K562 (cell line): ENCODE results near the gene ZBTB22. TPM values are rescaled to one million over a fixed set of nuclear protein-coding genes. Genes with fewer than 3 reads are reported as not detected.
A peak's percentile ranks its signal among the peaks of the same experiment; 100 is the strongest.

Experiments
- CBX2 ChIP-seq: fragments of 200-600 bp; sonication (generic); IDR thresholded peaks from one replicate; pipeline ENCODE4 v1.6.1; 2012; ENCODE audit warnings: mild to moderate bottlenecking, low read length, inconsistent platforms; ENCODE audit not compliant: insufficient read depth, poor library complexity, severe bottlenecking
- CHAMP1 ChIP-seq: fragments of 450-650 bp; IDR thresholded peaks from 2 replicates; pipeline ENCODE4 v1.6.1; 2016; ENCODE audit warnings: mild to moderate bottlenecking
- COPS2 ChIP-seq: fragments of 450-650 bp; conservative IDR thresholded peaks from 2 replicates; pipeline ENCODE4 v1.6.1; 2016; ENCODE audit warnings: mild to moderate bottlenecking, moderate library complexity
- CSDE1 ChIP-seq, 2 experiments: fragments of 450-650 bp; IDR thresholded peaks; 2 replicates each; pipeline ENCODE4 v1.6.1; 2016; ENCODE audit warnings: mild to moderate bottlenecking in 1 of 2
- DEAF1 ChIP-seq: fragments of 450-650 bp; formaldehyde crosslinking; IDR thresholded peaks from 2 replicates; pipeline ENCODE4 v1.4.0; 2020; ENCODE audit warnings: mild to moderate bottlenecking, moderate library complexity
- EP400 ChIP-seq: fragments of 450-650 bp; IDR thresholded peaks from 2 replicates; pipeline ENCODE4 v1.6.1; 2017; ENCODE audit warnings: antibody characterized with exemption, mild to moderate bottlenecking, moderate library complexity
- ESRRB ChIP-seq: fragments of 250-450 bp; sonication (Bioruptor Pico); IDR thresholded peaks from 2 replicates; pipeline ENCODE4 v1.5.0; 2020; ENCODE audit warnings: mild to moderate bottlenecking, moderate library complexity, borderline replicate concordance
- HDAC2 ChIP-seq: fragments of 450-650 bp; IDR thresholded peaks from 2 replicates; pipeline ENCODE4 v1.6.1; 2016; ENCODE audit warnings: mild to moderate bottlenecking
- HDAC6 ChIP-seq: IDR thresholded peaks from 2 replicates; pipeline ENCODE4 v1.6.1; 2012; ENCODE audit warnings: low read depth, mild to moderate bottlenecking, control low read depth, inconsistent platforms, low read length, moderate library complexity
- JUNB ChIP-seq: fragments of 450-650 bp; formaldehyde crosslinking; conservative IDR thresholded peaks from 2 replicates; pipeline ENCODE4 v1.4.0; 2020; ENCODE audit warnings: mild to moderate bottlenecking
- KLF16 ChIP-seq: IDR thresholded peaks from 2 replicates; pipeline ENCODE4 v1.6.1; 2016; ENCODE audit warnings: antibody characterized with exemption
- NFE2L1 ChIP-seq: fragments of 450-650 bp; IDR thresholded peaks from 2 replicates; pipeline ENCODE4 v1.6.1; 2016; ENCODE audit warnings: missing genetic modification characterization, low read depth, mild to moderate bottlenecking, missing compliant biosample characterization, moderate library complexity, borderline replicate concordance
- PHF21A ChIP-seq: fragments of 450-650 bp; IDR thresholded peaks from 2 replicates; pipeline ENCODE4 v1.6.1; 2017; ENCODE audit warnings: low read depth, borderline replicate concordance
- RCOR1 ChIP-seq, 2 experiments: IDR thresholded peaks; 2 replicates each; pipeline ENCODE4 v1.6.1; 2012; ENCODE audit warnings: low read depth in 2 of 2, low read length in 2 of 2, borderline replicate concordance in 1 of 2, improper control_type of control experiment in 1 of 2
- SRSF1 ChIP-seq: fragments of 200-400 bp; formaldehyde crosslinking; IDR thresholded peaks from 2 replicates; pipeline ENCODE4 v1.6.1; 2017; ENCODE audit warnings: mild to moderate bottlenecking, low read depth, low read length, moderate library complexity
- TCF7 ChIP-seq: sonication (generic); IDR thresholded peaks from 2 replicates; pipeline ENCODE4 v1.6.1; 2016; ENCODE audit warnings: antibody characterized with exemption, borderline replicate concordance
- TEAD4 ChIP-seq, 2 experiments: sonication (generic) in 1 of 2; formaldehyde crosslinking in 1 of 2; IDR thresholded peaks; 2 replicates each; pipeline versions ENCODE4 v1.6.1 to v1.8.0; 2012 to 2022; ENCODE audit warnings: borderline replicate concordance in 1 of 2, inconsistent platforms in 1 of 2, low read length in 1 of 2, mild to moderate bottlenecking in 1 of 2, missing genetic modification reagents in 1 of 2
- ZC3H8 ChIP-seq: fragments of 450-650 bp; IDR thresholded peaks from 2 replicates; pipeline ENCODE4 v1.6.1; 2017
- ZNF217 ChIP-seq: sonication (generic); formaldehyde crosslinking; IDR thresholded peaks from 2 replicates; pipeline ENCODE4 v1.8.0; 2022; ENCODE audit warnings: mild to moderate bottlenecking, missing genetic modification reagents
- polyA plus RNA-seq, 8 experiments: library from polyadenylated mRNA; depleted of rRNA in 4 of 8; stranded (reverse) in 5 of 8; unstranded in 3 of 8; fragments of >200 nt; fragmentation: Nextera tagmentation in 2 of 8; fragmentation: Illumina TruSeq in 1 of 8; extraction: Ambion mirVana in 2 of 8; extraction: Trizol in 1 of 8; gene quantifications; 2 replicates each; pipeline versions ENCODE4 v1.2.1 to v1.2.3, GENCODE V29; 2011 to 2014; ENCODE audit warnings: inconsistent platforms in 1 of 8, missing spikeins in 1 of 8
- total RNA-seq, 7 experiments: library from RNA; depleted of rRNA in 6 of 7; stranded (reverse); fragments of >200 nt in 6 of 7; fragmentation: Illumina TruSeq in 2 of 7; extraction: Trizol in 2 of 7; gene quantifications; 2 replicates each; pipeline versions ENCODE4 v1.2.1 to v1.2.3, GENCODE V29; 2011 to 2021; ENCODE audit warnings: low replicate concordance in 1 of 7
- TF ChIP-seq, protein P1 (sequence below): fragments of 250-450 bp; sonication (Bioruptor Pico); IDR thresholded peaks from 2 replicates; pipeline ENCODE4 v1.5.1; 2021; ENCODE audit warnings: mild to moderate bottlenecking
- TF ChIP-seq, protein P2 (sequence below): sonication (generic); formaldehyde crosslinking; IDR thresholded peaks from 2 replicates; pipeline ENCODE4 v1.8.1; 2023; ENCODE audit warnings: mild to moderate bottlenecking, missing genetic modification reagents
- TF ChIP-seq, protein P3 (sequence below): sonication (generic); formaldehyde crosslinking; IDR thresholded peaks from 2 replicates; pipeline ENCODE4 v1.8.1; 2022; ENCODE audit warnings: missing genetic modification reagents

Gene ZBTB22
- total and polyA plus RNA-seq, 9 of the 15 experiments (the other 6 are each of a cell fraction or from before 2014, with no cell fraction given) = 0.21 to 11.9 (median 7.1) TPM

- no peak for TF ChIP-seq ESRRB (CRISPR knock-in tag)
- TF ChIP-seq CBX2 = no peak
- no peak for TF ChIP-seq ZNF217
- TF ChIP-seq CSDE1 (IDR thresholded peaks at IDR 0.05) = no peak
- TF ChIP-seq, protein P1, sequence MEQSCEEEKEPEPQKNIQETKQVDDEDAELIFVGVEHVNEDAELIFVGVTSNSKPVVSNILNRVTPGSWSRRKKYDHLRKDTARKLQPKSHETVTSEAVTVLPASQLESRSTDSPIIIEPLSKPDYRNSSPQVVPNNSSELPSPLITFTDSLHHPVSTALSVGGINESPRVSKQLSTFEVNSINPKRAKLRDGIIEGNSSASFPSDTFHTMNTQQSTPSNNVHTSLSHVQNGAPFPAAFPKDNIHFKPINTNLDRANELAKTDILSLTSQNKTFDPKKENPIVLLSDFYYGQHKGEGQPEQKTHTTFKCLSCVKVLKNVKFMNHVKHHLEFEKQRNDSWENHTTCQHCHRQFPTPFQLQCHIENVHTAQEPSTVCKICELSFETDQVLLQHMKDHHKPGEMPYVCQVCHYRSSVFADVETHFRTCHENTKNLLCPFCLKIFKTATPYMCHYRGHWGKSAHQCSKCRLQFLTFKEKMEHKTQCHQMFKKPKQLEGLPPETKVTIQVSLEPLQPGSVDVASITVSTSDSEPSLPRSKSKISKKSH (CRISPR knock-in tag) = no peak
- no peak for TF ChIP-seq TCF7
- TF ChIP-seq KLF16 = no peak
- TF ChIP-seq RCOR1 (IDR thresholded peaks at IDR 0.05; ENCODE audit: borderline replicate concordance in 1 of 2, low read depth in 2 of 2, low read length in 2 of 2) = no peak
- no peak for TF ChIP-seq ZC3H8
- no peak for TF ChIP-seq SRSF1
- TF ChIP-seq, protein P2, sequence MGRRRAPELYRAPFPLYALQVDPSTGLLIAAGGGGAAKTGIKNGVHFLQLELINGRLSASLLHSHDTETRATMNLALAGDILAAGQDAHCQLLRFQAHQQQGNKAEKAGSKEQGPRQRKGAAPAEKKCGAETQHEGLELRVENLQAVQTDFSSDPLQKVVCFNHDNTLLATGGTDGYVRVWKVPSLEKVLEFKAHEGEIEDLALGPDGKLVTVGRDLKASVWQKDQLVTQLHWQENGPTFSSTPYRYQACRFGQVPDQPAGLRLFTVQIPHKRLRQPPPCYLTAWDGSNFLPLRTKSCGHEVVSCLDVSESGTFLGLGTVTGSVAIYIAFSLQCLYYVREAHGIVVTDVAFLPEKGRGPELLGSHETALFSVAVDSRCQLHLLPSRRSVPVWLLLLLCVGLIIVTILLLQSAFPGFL (CRISPR knock-in tag) = no peak
- no peak for TF ChIP-seq PHF21A
- TF ChIP-seq TEAD4 (IDR thresholded peaks at IDR 0.05; ENCODE audit: low read length) = no peak
- no peak for TF ChIP-seq TEAD4 (CRISPR knock-in tag; IDR thresholded peaks at IDR 0.05; ENCODE audit: borderline replicate concordance)
- TF ChIP-seq CHAMP1 = no peak
- no peak for TF ChIP-seq COPS2
- no peak for TF ChIP-seq JUNB (CRISPR knock-in tag)
- TF ChIP-seq NFE2L1 = no peak
- TF ChIP-seq, protein P3, sequence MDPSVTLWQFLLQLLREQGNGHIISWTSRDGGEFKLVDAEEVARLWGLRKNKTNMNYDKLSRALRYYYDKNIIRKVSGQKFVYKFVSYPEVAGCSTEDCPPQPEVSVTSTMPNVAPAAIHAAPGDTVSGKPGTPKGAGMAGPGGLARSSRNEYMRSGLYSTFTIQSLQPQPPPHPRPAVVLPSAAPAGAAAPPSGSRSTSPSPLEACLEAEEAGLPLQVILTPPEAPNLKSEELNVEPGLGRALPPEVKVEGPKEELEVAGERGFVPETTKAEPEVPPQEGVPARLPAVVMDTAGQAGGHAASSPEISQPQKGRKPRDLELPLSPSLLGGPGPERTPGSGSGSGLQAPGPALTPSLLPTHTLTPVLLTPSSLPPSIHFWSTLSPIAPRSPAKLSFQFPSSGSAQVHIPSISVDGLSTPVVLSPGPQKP (CRISPR knock-in tag) = no peak
- no peak for TF ChIP-seq EP400
- TF ChIP-seq HDAC2 = no peak
- 0 out of 2 replicates have a peak, but pooled peaks have one; percentile 15 for TF ChIP-seq DEAF1 (CRISPR knock-in tag)
- no peak for TF ChIP-seq HDAC6
Measured at GRCh38 chr6:33298773-33299236, 18.7 kb downstream of the ZBTB22 start, which contains the start of gene RGL2 (continued).
